ENCODE measurements around the gene ANKS1B. TPM values are rescaled to one million over a fixed set of nuclear protein-coding genes. Genes with fewer than 3 reads are reported as not detected.

Gene ANKS1B
- total and polyA plus RNA-seq, 10 of the 15 experiments (the other 5 are each of a cell fraction or from before 2014, with no cell fraction given): 0.16 to 1.3 (median 0.82) TPM; not detected in 7

GRCh38 chr12:99367181-99367580 is 617.6 kb downstream of the ANKS1B start:
- DNase-seq (ENCODE audit: low read depth, low spot score): no peak
- Histone ChIP-seq H4K20me1 (ENCODE audit: control insufficient read depth, insufficient read depth) (no peaks in the 10 kb centered on the region), H3K79me2 (ENCODE audit: control insufficient read depth, insufficient read depth, low read length) (no peaks in the 10 kb centered on the region), H3K27ac (ENCODE audit: control insufficient read depth, insufficient read depth) (no peak overlapping the region), H3K4me1 (ENCODE audit: control insufficient read depth, insufficient read depth, low read length) (no peaks in the 10 kb centered on the region), H3K9ac (ENCODE audit: control insufficient read depth, insufficient read depth, low read length) (no peak overlapping the region), H3K4me3 (no peak overlapping the region), H2AFZ (ENCODE audit: control insufficient read depth, low read depth, low read length) (no peak overlapping the region), H3K36me3 (ENCODE audit: control insufficient read depth in 2 of 2, insufficient read depth in 2 of 2, low read length in 1 of 2) (no peaks in the 10 kb centered on the region), H3K4me2 (ENCODE audit: control insufficient read depth, insufficient read depth) (no peak overlapping the region), H3K9me3 (replicated peaks; ENCODE audit: control insufficient read depth, insufficient read depth, low read length) (no peaks in the 10 kb centered on the region), H3K27me3 (replicated peaks in 1 of 2; ENCODE audit: control insufficient read depth in 2 of 2, insufficient read depth in 2 of 2, low read length in 1 of 2) (no peaks in the 10 kb centered on the region)
- no TSS peak for BruUV-seq (replicated peaks)
- POLR2A ChIA-PET: no interaction called here
- intact Hi-C loops (cut with micrococcal nuclease; ENCODE audit: unreplicated experiment) (no loop called here), in situ Hi-C loops (cut with MboI) (no loop called here)
- FAIRE-seq: no peak
- TF ChIP-seq ZNF592 (IDR thresholded peaks at IDR 0.05) (no peak), ZBTB33 (IDR thresholded peaks at IDR 0.05) (no peak), ETV6 (conservative IDR thresholded peaks at IDR 0.05 in 1 of 2, IDR thresholded peaks at IDR 0.05 in 1 of 2; ENCODE audit: borderline replicate concordance in 1 of 2, low read depth in 1 of 2) (no peak), ZNF622 (IDR thresholded peaks at IDR 0.05) (no peak), NR2F1 (conservative IDR thresholded peaks at IDR 0.05) (no peak), NFIC (IDR thresholded peaks at IDR 0.05; ENCODE audit: low read depth, low read length) (no peak)
- TF ChIP-seq, protein P1, sequence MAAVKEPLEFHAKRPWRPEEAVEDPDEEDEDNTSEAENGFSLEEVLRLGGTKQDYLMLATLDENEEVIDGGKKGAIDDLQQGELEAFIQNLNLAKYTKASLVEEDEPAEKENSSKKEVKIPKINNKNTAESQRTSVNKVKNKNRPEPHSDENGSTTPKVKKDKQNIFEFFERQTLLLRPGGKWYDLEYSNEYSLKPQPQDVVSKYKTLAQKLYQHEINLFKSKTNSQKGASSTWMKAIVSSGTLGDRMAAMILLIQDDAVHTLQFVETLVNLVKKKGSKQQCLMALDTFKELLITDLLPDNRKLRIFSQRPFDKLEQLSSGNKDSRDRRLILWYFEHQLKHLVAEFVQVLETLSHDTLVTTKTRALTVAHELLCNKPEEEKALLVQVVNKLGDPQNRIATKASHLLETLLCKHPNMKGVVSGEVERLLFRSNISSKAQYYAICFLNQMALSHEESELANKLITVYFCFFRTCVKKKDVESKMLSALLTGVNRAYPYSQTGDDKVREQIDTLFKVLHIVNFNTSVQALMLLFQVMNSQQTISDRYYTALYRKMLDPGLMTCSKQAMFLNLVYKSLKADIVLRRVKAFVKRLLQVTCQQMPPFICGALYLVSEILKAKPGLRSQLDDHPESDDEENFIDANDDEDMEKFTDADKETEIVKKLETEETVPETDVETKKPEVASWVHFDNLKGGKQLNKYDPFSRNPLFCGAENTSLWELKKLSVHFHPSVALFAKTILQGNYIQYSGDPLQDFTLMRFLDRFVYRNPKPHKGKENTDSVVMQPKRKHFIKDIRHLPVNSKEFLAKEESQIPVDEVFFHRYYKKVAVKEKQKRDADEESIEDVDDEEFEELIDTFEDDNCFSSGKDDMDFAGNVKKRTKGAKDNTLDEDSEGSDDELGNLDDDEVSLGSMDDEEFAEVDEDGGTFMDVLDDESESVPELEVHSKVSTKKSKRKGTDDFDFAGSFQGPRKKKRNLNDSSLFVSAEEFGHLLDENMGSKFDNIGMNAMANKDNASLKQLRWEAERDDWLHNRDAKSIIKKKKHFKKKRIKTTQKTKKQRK (IDR thresholded peaks at IDR 0.05; ENCODE audit: low read depth, low read length): no peak
- 30% methylated on average over 3 of the region's 3 CpGs for WGBS (ENCODE audit: insufficient coverage, insufficient replicate concordance, low lambda C conversion rate, missing lambda C conversion rate)
- CTCF ChIA-PET: no interaction called here
- no peak for ATAC-seq
- SMC1A ChIA-PET (ENCODE audit: uncharacterized antibody, unreplicated experiment): no interaction called here
- RAD21 ChIA-PET (ENCODE audit: unreplicated experiment): no interaction called here
